GM19099 (cell line): ENCODE measurements around the gene CRYL1.

ENCODE experiments used
- POLR2A ChIP-seq: IDR thresholded peaks from 3 replicates; pipeline ENCODE4 v1.6.1; 2011; ENCODE audit warnings: low read depth; ENCODE audit not compliant: insufficient read length; ENCODE audit errors: extremely low read depth

The CRYL1 gene

GRCh38 chr13:20456737-20457136 lies 68.9 kb downstream of the CRYL1 start:
- no peak for TF ChIP-seq POLR2A

GRCh38 chr13:20451397-20451796 lies 74.3 kb downstream of the CRYL1 start:
- TF ChIP-seq POLR2A = no peak

- no peak for TF ChIP-seq POLR2A
These were observed 77.2 kb downstream of the CRYL1 start for GRCh38 chr13:20448470-20448869.

GRCh38 chr13:20446900-20447299 lies 78.8 kb downstream of the CRYL1 start:
- no peak for TF ChIP-seq POLR2A

GRCh38 chr13:20446405-20446804 lies 79.3 kb downstream of the CRYL1 start:
- no peak for TF ChIP-seq POLR2A

- no peak for TF ChIP-seq POLR2A
These were observed 82.8 kb downstream of the CRYL1 start for GRCh38 chr13:20442798-20443381.

GRCh38 chr13:20442375-20442774 lies 83.3 kb downstream of the CRYL1 start:
- no peak for TF ChIP-seq POLR2A

- TF ChIP-seq POLR2A = no peak
These were observed 83.8 kb downstream of the CRYL1 start for GRCh38 chr13:20441879-20442278.

- no peak for TF ChIP-seq POLR2A
These were observed 84.6 kb downstream of the CRYL1 start for GRCh38 chr13:20441056-20441455.

- TF ChIP-seq POLR2A = no peak
These were observed 86.4 kb downstream of the CRYL1 start for GRCh38 chr13:20439261-20439660.

- TF ChIP-seq POLR2A = no peak
These were observed 86.9 kb downstream of the CRYL1 start for GRCh38 chr13:20438801-20439200.

- TF ChIP-seq POLR2A = no peak
These were observed 89.2 kb downstream of the CRYL1 start for GRCh38 chr13:20436505-20436904.

GRCh38 chr13:20435616-20436368 lies 89.9 kb downstream of the CRYL1 start:
- TF ChIP-seq POLR2A = no peak

- TF ChIP-seq POLR2A = no peak
These were observed 93.8 kb downstream of the CRYL1 start for GRCh38 chr13:20431687-20432384.

GRCh38 chr13:20431080-20431479 lies 94.6 kb downstream of the CRYL1 start:
- no peak for TF ChIP-seq POLR2A

GRCh38 chr13:20430296-20430695 lies 95.4 kb downstream of the CRYL1 start:
- TF ChIP-seq POLR2A = no peak
